Adrenal gland (tissue), 12 donors: ENCODE results near the gene DKK1. TPM values are rescaled to one million over a fixed set of nuclear protein-coding genes. Genes with fewer than 3 reads are reported as not detected.

Source experiments
- DNase-seq, 7 donors: peaks; one replicate each; pipeline ENCODE4 v3.0.0-alpha.2; 2019 to 2020
- H3K27ac ChIP-seq, 5 donors: fragments of 200-600 bp; sonication (generic) in 4 of 5; 1 replicate in 3 of 5; 2 replicates in 2 of 5; pipeline versions ENCODE4 v1.5.1 to v1.8.0; 2016 to 2020; ENCODE audit warnings: mild to moderate bottlenecking in 1 of 5
- H3K27me3 ChIP-seq: fragments of 200-600 bp; 2 replicates; pipeline ENCODE4 v1.8.0; 2021
- H3K36me3 ChIP-seq, 2 donors: fragments of 200-600 bp; replicated peaks in 1 of 2; 1 replicate in 1 of 2; 2 replicates in 1 of 2; pipeline versions ENCODE4 v1.5.1 to v1.8.0; 2018 to 2022
- H3K4me1 ChIP-seq, 2 donors: fragments of 200-600 bp; replicated peaks in 1 of 2; 1 replicate in 1 of 2; 2 replicates in 1 of 2; pipeline versions ENCODE4 v1.5.1 to v1.8.0; 2018 to 2021
- H3K4me3 ChIP-seq, 4 donors: fragments of 200-600 bp; sonication (generic) in 3 of 4; one replicate each; pipeline ENCODE4 v1.5.1; 2016 to 2018
- H3K9me3 ChIP-seq, 3 donors: fragments of 200-600 bp; sonication (generic) in 1 of 3; replicated peaks in 1 of 3; 1 replicate in 2 of 3; 2 replicates in 1 of 3; pipeline versions ENCODE4 v1.5.1 to v1.8.0; 2016 to 2021
- POLR2A ChIP-seq, 2 donors: fragments of 450-650 bp; IDR thresholded peaks; one replicate each; pipeline ENCODE4 v1.6.1; 2017; ENCODE audit warnings: antibody characterized with exemption in 2 of 2, mild to moderate bottlenecking in 2 of 2, moderate library complexity in 1 of 2
- WGBS, 4 donors: extraction: QIAGEN DNeasy Blood & Tissue Kit in 2 of 4; methylation state at CpG; one replicate each; pipeline versions ENCODE4 v1.1.5 to v1.1.7; 2013 to 2017; 5-methylcytosine and 5-hydroxymethylcytosine counted together
- intact Hi-C, 2 donors: fragments of 100-400 bp; cut with DNase I; formaldehyde crosslinking; loops; one replicate each; pipeline versions ENCODE4 v1.14.1 to v1.15.0; 2022 to 2023
- polyA plus RNA-seq, 3 donors: library from polyadenylated mRNA; stranded (reverse); fragments of 200-250 nt in 2 of 3; fragments of 350-450 nt in 1 of 3; fragmentation: Illumina TruSeq in 1 of 3; extraction: RNeasy Lipid Tissue Mini Kit (QIAGEN cat#74804) in 1 of 3; gene quantifications; one replicate each; pipeline ENCODE4 v1.2.3, GENCODE V29; 2013 to 2014
- total RNA-seq, 9 donors: library from RNA; depleted of rRNA in 4 of 9; stranded (reverse); fragments of >200 nt in 4 of 9; fragments of 120-200 nt in 1 of 9; fragmentation: NEBNext Ultra II Directional in 1 of 9; extraction: Animal tissue kit (Norgen Biotek cat#: 25700) in 1 of 9; gene quantifications; one replicate each; pipeline versions ENCODE4 v1.1.0 to v1.2.4, GENCODE V29; 2013 to 2023
- TF ChIP-seq, protein P1 (sequence below), 6 experiments: fragments of 450-650 bp in 4 of 6; fragments of 200-600 bp in 2 of 6; sonication (generic) in 1 of 6; IDR thresholded peaks; 1 replicate in 5 of 6; 2 replicates in 1 of 6; pipeline versions ENCODE4 v1.5.1 to v1.8.0; 2016 to 2021; ENCODE audit warnings: antibody characterized with exemption in 6 of 6, mild to moderate bottlenecking in 2 of 6, moderate library complexity in 1 of 6
- donor health status: healthy with polysubstance abuse.
- donor health status: Bipolar disorder and iron deficiency.
- donor health status: DM: yes; HTN: yes; CAD: no.
- donor health status: DM: no; HTN: no; CAD: no.
- donor health status: DM: no; HTN: no; CAD: no.
- donor health status: DM: yes; HTN: yes; CAD: no.

The DKK1 gene
- total and polyA plus RNA-seq, 12 donors, result 0.21 to 1.8 (median 1.4) TPM; not detected in 5

DNA sequence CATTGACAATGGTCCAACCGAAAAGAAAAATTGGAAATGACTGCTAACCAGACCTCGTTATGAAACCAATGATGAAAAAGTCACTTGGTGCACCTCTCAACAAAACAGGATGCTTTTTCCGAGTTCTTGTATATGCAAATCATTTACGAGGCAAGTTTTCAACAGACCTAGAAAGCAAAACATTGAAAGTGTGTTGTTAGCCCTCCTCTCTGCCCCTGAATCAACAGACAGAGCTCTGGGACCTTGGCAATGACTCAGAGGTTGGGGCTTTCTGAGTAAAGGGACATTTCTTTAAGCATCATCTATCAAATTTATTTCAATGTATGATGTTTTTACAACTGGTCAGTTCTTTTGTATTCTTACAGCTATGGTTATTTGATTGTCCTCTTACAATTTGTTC, 16.3 kb upstream of the DKK1 start:
- WGBS, 4 donors, result 72 to 84% (median 79%) methylated on average over 4 of the region's 4 CpGs
- no peak overlapping the region for H3K4me3 ChIP-seq
- no peak overlapping the region for H3K27ac ChIP-seq
- no peaks in the 10 kb centered on the region for H3K4me1 ChIP-seq
- intact Hi-C loops, result no loop called here
- H3K36me3 ChIP-seq, result no peaks in the 10 kb centered on the region
- H3K27me3 ChIP-seq, result no peaks in the 10 kb centered on the region
- H3K9me3 ChIP-seq, result no peaks in the 10 kb centered on the region
- DNase-seq, result no peak
- TF ChIP-seq, protein P1, sequence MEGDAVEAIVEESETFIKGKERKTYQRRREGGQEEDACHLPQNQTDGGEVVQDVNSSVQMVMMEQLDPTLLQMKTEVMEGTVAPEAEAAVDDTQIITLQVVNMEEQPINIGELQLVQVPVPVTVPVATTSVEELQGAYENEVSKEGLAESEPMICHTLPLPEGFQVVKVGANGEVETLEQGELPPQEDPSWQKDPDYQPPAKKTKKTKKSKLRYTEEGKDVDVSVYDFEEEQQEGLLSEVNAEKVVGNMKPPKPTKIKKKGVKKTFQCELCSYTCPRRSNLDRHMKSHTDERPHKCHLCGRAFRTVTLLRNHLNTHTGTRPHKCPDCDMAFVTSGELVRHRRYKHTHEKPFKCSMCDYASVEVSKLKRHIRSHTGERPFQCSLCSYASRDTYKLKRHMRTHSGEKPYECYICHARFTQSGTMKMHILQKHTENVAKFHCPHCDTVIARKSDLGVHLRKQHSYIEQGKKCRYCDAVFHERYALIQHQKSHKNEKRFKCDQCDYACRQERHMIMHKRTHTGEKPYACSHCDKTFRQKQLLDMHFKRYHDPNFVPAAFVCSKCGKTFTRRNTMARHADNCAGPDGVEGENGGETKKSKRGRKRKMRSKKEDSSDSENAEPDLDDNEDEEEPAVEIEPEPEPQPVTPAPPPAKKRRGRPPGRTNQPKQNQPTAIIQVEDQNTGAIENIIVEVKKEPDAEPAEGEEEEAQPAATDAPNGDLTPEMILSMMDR (IDR thresholded peaks at IDR 0.05), result no peak
- no peak for TF ChIP-seq POLR2A (IDR thresholded peaks at IDR 0.05)

DNA sequence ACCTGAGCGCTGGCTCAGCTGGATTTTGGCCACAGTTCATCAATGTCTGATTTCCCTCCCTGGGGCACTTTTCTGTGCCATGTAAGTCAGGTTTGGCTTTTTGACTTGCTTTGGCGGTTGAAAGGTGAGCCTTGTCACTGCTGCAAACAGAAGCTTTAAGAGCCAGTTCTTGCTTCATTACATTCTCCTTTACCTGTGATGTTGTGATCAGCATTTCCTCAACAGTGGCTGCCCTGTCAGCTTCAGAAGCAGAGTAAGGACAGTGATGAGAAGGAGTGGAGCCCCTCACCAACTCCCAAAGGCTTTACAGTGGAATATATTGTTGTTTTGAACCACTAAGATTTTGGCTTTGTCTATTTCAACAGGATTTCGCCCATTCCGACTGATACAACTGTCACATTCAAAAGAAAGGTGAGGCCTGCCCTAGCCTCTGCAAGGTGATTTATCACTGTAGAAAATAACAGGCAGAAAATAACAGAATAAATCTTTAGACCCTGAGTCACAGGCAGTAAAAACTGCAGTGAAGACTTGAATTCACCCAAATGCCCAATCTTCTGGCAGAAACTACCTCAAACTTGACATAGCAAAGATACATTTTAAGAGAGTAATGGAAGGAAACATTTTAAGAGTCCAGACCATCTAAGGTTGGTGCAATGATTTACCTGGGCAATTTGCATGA, 13.3 kb upstream of the DKK1 start:
- Histone ChIP-seq H3K27ac (no peak overlapping the region), H3K27me3 (no peaks in the 10 kb centered on the region), H3K36me3 (no peaks in the 10 kb centered on the region), H3K9me3 (no peaks in the 10 kb centered on the region), H3K4me3 (no peak overlapping the region), H3K4me1 (no peaks in the 10 kb centered on the region)
- 88 to 90% (median 90%) methylated on average over 4 of the region's 4 CpGs for WGBS, 4 donors
- no peak for TF ChIP-seq POLR2A (IDR thresholded peaks at IDR 0.05)
- TF ChIP-seq, protein P1 (IDR thresholded peaks at IDR 0.05), result no peak
- no peak for DNase-seq
- intact Hi-C loops, result no loop called here

DNA sequence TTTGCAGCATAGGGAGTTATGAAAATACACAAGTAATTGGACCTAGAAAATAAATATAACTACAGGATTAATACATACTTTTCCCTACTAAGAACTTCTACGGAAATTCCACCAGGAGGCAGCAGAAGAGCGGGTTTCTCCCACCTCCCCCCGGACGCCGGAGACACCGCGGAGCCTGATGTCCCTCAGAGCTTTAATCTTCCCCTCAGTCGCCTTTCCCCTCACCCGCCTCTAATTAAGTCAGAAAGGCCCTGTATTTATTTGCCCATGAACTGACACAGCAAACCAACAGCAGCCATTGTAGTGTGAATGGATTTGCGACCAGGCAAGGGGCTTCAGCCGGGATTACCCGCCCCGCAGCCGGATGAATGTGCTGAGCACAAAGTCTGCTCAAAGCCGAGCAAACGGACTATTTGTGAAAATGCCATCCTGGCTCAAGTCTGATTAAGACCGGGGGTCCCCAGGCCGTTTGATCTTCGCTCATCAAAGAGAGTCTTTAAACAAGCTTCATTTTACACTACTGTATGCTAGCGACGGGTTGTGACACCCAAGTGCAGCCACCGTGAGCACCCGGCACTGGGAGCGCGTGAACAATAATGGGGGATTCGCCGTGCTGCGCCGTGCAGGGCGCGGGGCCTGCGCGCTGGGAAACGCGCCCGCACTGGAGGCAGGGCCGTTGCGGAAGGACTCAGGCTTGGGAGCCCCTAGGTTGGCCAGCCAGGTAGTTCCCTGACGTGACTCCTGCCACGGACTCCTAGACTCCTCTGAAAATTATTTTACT, 5.6 kb upstream of the DKK1 start:
- intact Hi-C loops, result loop anchor here (5.0 kb wide), 2 partner anchors 179 to 184 kb away; no protein-coding TSS in a partner anchor
- WGBS, 4 donors, result 5 to 9% (median 6%) methylated on average over 29 to 40 of the region's 40 CpGs
- TF ChIP-seq, protein P1 (IDR thresholded peaks at IDR 0.05), result peak; percentile 54 to 80 (median 72)
- TF ChIP-seq POLR2A (IDR thresholded peaks at IDR 0.05), result no peak
- Histone ChIP-seq H3K4me3 (peak overlapping the region in 2 of 4 donors; percentile 17 to 55), H3K27me3 (peaks cover 11% of the 10 kb centered on the region), H3K27ac (no peak overlapping the region), H3K9me3 (no peaks in the 10 kb centered on the region), H3K4me1 (peaks cover 0 to 11% of the 10 kb centered on the region in 2 donors), H3K36me3 (no peaks in the 10 kb centered on the region)
- DNase-seq, result peak; percentile 35 to 66 (median 61)

DNA sequence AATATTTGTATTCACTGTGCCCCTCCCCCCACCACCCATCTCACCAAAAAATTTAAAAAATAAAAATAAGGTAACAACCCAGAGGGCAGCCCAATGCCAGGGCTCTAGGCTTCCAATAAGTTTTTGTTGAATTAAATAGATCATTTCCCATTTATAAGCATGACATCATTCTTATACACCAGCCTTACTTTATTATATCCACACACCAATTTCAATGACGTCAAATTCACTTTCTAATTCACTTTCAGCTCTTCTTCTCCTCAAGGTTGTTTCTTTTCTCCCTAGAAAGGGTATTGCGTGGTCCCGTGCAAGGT, 1.2 kb upstream of the DKK1 start:
- Histone ChIP-seq H3K27ac (no peak overlapping the region), H3K4me1 (peaks cover 0 to 25% of the 10 kb centered on the region in 2 donors), H3K36me3 (no peaks in the 10 kb centered on the region), H3K4me3 (peak overlapping the region in 1 of 4 donors; percentile 69), H3K27me3 (peaks cover 11% of the 10 kb centered on the region), H3K9me3 (no peaks in the 10 kb centered on the region)
- no peak for DNase-seq
- TF ChIP-seq, protein P1 (IDR thresholded peaks at IDR 0.05), result no peak
- TF ChIP-seq POLR2A (IDR thresholded peaks at IDR 0.05), result no peak
- WGBS, 4 donors, result 5 to 13% (median 9%) methylated on average over 3 of the region's 3 CpGs
- intact Hi-C loops, result no loop called here
